ENCODE measurements around the gene APAF1. TPM values are rescaled to one million over a fixed set of nuclear protein-coding genes. Genes with fewer than 3 reads are reported as not detected.

Gene APAF1
- polyA plus RNA-seq, 3 donors: 29.5 to 36.7 (median 30.0) TPM

DNA sequence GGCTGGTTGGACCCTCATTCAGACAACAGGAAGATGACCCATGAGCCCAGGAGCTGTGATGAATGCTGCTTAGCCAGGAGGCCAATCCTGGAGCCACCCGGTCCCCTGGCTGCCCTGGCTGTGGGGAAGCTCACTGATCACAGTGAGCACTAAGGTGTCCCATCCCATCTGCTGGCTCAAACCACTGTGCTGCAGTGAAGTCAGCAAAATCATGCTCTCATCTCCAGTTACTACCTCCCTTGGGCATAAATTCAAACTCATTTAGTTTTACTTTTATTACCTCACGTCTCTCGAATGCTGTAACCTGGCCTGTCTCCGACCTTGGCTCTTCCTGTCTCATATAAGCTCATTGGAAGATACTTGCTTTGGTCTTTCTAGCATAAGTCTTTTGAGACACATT, 112.4 kb downstream of the APAF1 start:
- H4K20me1 ChIP-seq (ENCODE audit: insufficient read depth, low read length): no peaks in the 10 kb centered on the region
- H3K27me3 ChIP-seq (ENCODE audit: control insufficient read depth in 2 of 2, insufficient read depth in 2 of 2, low read length in 2 of 2): no peaks in the 10 kb centered on the region
- DNase-seq: no peak
- H3K27ac ChIP-seq (ENCODE audit: low read depth in 1 of 2, low read length in 2 of 2): no peak overlapping the region
- Mint-ChIP-seq H3K36me3 (no peaks in the 10 kb centered on the region), H3K27me3 (ENCODE audit: low read depth in 3 of 3) (peaks cover 4 to 12% (median 9%) of the 10 kb centered on the region in 3 donors), H3K27ac (no peak overlapping the region), H3K4me1 (no peaks in the 10 kb centered on the region), H3K4me3 (no peak overlapping the region), H3K9me3 (no peaks in the 10 kb centered on the region)
- intact Hi-C loops (cut with micrococcal nuclease): no loop called here
- no peaks in the 10 kb centered on the region for H3K9me3 ChIP-seq (replicated peaks in 1 of 2; ENCODE audit: control insufficient read depth in 1 of 2, insufficient read depth in 1 of 2, low read length in 2 of 2)
- H3K4me2 ChIP-seq (replicated peaks; ENCODE audit: extremely low read depth, low read length, poor library complexity, severe bottlenecking): no peak overlapping the region
- no peak overlapping the region for H2AFZ ChIP-seq (ENCODE audit: insufficient read depth, low read depth, low read length, poor library complexity, severe bottlenecking)
- no peaks in the 10 kb centered on the region for H3K4me1 ChIP-seq (ENCODE audit: control insufficient read depth in 1 of 2, insufficient read depth in 2 of 2, low read length in 2 of 2)
- WGBS (ENCODE audit: insufficient coverage): 80% methylated on average over 1 of the region's 4 CpGs
- TF ChIP-seq, protein P1, sequence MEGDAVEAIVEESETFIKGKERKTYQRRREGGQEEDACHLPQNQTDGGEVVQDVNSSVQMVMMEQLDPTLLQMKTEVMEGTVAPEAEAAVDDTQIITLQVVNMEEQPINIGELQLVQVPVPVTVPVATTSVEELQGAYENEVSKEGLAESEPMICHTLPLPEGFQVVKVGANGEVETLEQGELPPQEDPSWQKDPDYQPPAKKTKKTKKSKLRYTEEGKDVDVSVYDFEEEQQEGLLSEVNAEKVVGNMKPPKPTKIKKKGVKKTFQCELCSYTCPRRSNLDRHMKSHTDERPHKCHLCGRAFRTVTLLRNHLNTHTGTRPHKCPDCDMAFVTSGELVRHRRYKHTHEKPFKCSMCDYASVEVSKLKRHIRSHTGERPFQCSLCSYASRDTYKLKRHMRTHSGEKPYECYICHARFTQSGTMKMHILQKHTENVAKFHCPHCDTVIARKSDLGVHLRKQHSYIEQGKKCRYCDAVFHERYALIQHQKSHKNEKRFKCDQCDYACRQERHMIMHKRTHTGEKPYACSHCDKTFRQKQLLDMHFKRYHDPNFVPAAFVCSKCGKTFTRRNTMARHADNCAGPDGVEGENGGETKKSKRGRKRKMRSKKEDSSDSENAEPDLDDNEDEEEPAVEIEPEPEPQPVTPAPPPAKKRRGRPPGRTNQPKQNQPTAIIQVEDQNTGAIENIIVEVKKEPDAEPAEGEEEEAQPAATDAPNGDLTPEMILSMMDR (IDR thresholded peaks at IDR 0.05): no peak
- H3K79me2 ChIP-seq (ENCODE audit: insufficient read depth, low read length): no peaks in the 10 kb centered on the region
- no peaks in the 10 kb centered on the region for H3K36me3 ChIP-seq (replicated peaks in 1 of 2; ENCODE audit: control insufficient read depth in 1 of 2, insufficient read depth in 2 of 2, low read length in 2 of 2)
- H3K4me3 ChIP-seq (replicated peaks in 1 of 3; ENCODE audit: low read depth in 2 of 3, low read length in 3 of 3): no peak overlapping the region
- H3K9ac ChIP-seq (ENCODE audit: insufficient read depth, low read length, poor library complexity, severe bottlenecking): no peak overlapping the region

DNA sequence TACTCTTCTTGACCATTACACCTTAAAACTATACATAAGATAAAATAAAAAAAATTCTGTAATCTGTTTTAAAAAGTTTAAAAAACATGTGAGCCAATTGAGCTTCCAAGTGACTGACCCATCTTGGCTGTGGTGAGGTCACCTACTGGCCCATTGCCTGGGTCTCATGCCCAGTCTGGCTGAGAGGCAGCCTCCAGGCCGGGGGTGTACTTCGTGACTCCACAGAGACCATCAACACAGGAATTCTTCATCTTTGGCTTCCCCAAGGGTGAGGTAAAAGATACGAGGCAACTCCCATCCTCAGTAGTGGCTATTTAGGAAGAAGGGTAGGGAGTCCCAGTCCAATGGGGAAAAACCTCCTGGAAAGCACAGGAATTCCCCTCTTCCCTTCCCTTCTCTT, 113.2 kb downstream of the APAF1 start:
- TF ChIP-seq, protein P1 (IDR thresholded peaks at IDR 0.05): no peak

More for the DNA sequence above, 113.2 kb downstream of the APAF1 start:
- no peak for DNase-seq
- Histone ChIP-seq H3K4me3 (replicated peaks in 1 of 3; ENCODE audit: low read depth in 2 of 3, low read length in 3 of 3) (no peak overlapping the region), H3K27ac (ENCODE audit: low read depth in 1 of 2, low read length in 2 of 2) (no peak overlapping the region), H4K20me1 (ENCODE audit: insufficient read depth, low read length) (no peaks in the 10 kb centered on the region), H3K9ac (ENCODE audit: insufficient read depth, low read length, poor library complexity, severe bottlenecking) (no peak overlapping the region), H3K4me2 (replicated peaks; ENCODE audit: extremely low read depth, low read length, poor library complexity, severe bottlenecking) (no peak overlapping the region), H3K79me2 (ENCODE audit: insufficient read depth, low read length) (no peaks in the 10 kb centered on the region), H3K27me3 (ENCODE audit: control insufficient read depth in 2 of 2, insufficient read depth in 2 of 2, low read length in 2 of 2) (no peaks in the 10 kb centered on the region), H3K4me1 (ENCODE audit: control insufficient read depth in 1 of 2, insufficient read depth in 2 of 2, low read length in 2 of 2) (no peaks in the 10 kb centered on the region), H3K9me3 (replicated peaks in 1 of 2; ENCODE audit: control insufficient read depth in 1 of 2, insufficient read depth in 1 of 2, low read length in 2 of 2) (no peaks in the 10 kb centered on the region), H3K36me3 (replicated peaks in 1 of 2; ENCODE audit: control insufficient read depth in 1 of 2, insufficient read depth in 2 of 2, low read length in 2 of 2) (no peaks in the 10 kb centered on the region), H2AFZ (ENCODE audit: insufficient read depth, low read depth, low read length, poor library complexity, severe bottlenecking) (no peak overlapping the region)
- no peaks in the 10 kb centered on the region for H3K4me1 Mint-ChIP-seq
- no peaks in the 10 kb centered on the region for H3K9me3 Mint-ChIP-seq
- H3K36me3 Mint-ChIP-seq: no peaks in the 10 kb centered on the region
- no CpG with 5 or more reads among the region's 3 CpGs for WGBS (ENCODE audit: insufficient coverage)
- H3K27ac Mint-ChIP-seq: no peak overlapping the region
- intact Hi-C loops (cut with micrococcal nuclease): no loop called here
- no peak overlapping the region for H3K4me3 Mint-ChIP-seq
- H3K27me3 Mint-ChIP-seq (ENCODE audit: low read depth in 3 of 3): peaks cover 4 to 12% (median 7%) of the 10 kb centered on the region in 3 donors
